Activated CD8-positive, alpha-beta memory T cell treated with anti-CD3 and anti-CD28 coated beads, Interleukin-2, amount 50 U/mL, for 24 hours (primary cell): ENCODE measurements around the gene RSPH9.

Source experiments
- DNase-seq: peaks from one replicate; pipeline ENCODE4 v3.0.0-alpha.2; 2020; ENCODE audit errors: extremely low read depth

The RSPH9 gene

GRCh38 chr6:43668151-43669028 is 23.6 kb downstream of the RSPH9 start:
- DNase-seq: no peak

- DNase-seq: no peak
These were observed 24.4 kb downstream of the RSPH9 start for GRCh38 chr6:43669050-43669921.

- no peak for DNase-seq
These were observed 25.2 kb downstream of the RSPH9 start for GRCh38 chr6:43669922-43670622.

- DNase-seq: no peak
These were observed 25.8 kb downstream of the RSPH9 start for GRCh38 chr6:43670623-43670986.

- DNase-seq: no peak
These were observed 26.4 kb downstream of the RSPH9 start for GRCh38 chr6:43671011-43671800.

GRCh38 chr6:43671801-43672690 is 27.2 kb downstream of the RSPH9 start:
- DNase-seq: no peak

- no peak for DNase-seq
These were observed 28.7 kb downstream of the RSPH9 start for GRCh38 chr6:43673444-43674084.

- DNase-seq: no peak
These were observed 29.5 kb downstream of the RSPH9 start for GRCh38 chr6:43674291-43674690.

- no peak for DNase-seq
These were observed 30.1 kb downstream of the RSPH9 start for GRCh38 chr6:43674921-43675320.

- DNase-seq: no peak
These were observed 32.2 kb downstream of the RSPH9 start for GRCh38 chr6:43676962-43677606.

- no peak for DNase-seq
These were observed 32.9 kb downstream of the RSPH9 start for GRCh38 chr6:43677759-43678158.

- DNase-seq: no peak
These were observed 33.5 kb downstream of the RSPH9 start for GRCh38 chr6:43678341-43678740.

- no peak for DNase-seq
These were observed 34.2 kb downstream of the RSPH9 start for GRCh38 chr6:43679057-43679456.

GRCh38 chr6:43680308-43681200 is 35.7 kb downstream of the RSPH9 start:
- no peak for DNase-seq

GRCh38 chr6:43681303-43681702 is 36.5 kb downstream of the RSPH9 start:
- DNase-seq: no peak

GRCh38 chr6:43682724-43683429 is 38.0 kb downstream of the RSPH9 start:
- no peak for DNase-seq

- no peak for DNase-seq
These were observed 39.0 kb downstream of the RSPH9 start for GRCh38 chr6:43683708-43684455.
